Stimulated activated CD4-positive, alpha-beta T cell treated with anti-CD3 and anti-CD28 coated beads, Interleukin-1b, Interleukin-23, amount 100 ng/mL, for 48 hours (primary cell): ENCODE results near the gene SLC29A2.
"Not testable (repeated sequence)": the region's sequence is repeated elsewhere in the genome, so short reads cannot be mapped to it uniquely, and the experiment has no call there.

Source experiments
- DNase-seq: peaks from one replicate; pipeline ENCODE4 v3.0.0-alpha.2; 2020

SLC29A2 gene

DNA sequence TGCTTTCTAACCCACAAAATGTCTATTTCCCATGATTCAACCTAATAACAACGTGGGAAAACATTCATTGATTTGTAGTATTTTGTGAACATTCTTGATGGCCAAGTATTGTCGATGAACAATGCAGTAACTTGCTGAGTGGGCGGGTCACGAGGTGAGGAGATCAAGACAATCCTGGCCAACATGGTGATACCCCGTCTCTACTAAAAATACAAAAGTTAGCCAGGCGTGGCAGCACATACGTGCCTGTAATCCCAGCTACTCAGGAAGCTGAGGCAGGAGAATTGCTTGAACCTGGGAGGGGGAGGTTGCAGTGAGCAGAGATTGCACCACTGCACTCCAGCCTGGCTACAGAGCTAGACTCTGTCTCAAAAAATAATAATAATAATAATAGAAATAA lies 8.7 kb upstream of the SLC29A2 start:
- not testable (repeated sequence) for DNase-seq

DNA sequence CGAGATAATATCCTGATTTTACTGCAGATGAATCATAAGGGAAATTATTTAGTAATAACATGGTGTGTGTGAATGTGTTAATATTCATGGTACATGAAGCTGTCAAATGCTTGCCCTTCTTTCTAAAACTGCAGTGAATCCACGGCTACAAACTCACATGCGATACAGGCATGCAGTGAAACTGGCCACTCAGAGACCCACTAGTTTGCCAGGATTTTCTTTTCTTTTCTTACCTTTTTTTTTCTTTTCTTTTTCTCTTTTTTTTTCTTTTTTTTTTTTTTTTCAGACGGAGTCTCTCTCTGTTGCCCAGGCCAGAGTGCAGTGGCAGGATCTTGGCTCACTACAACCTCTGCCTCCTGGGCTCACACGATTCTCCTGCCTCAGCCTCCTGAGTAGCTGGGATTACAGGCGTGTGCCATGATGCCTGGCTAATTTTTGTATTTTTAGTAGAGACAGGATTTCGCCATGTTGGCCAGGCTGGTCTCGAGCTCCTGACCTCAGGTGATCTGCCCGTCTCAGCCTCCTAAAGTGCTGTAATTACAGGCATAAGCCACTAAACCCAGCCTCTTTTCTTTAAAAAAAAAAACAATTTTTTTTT lies 2.2 kb upstream of the SLC29A2 start:
- not testable (repeated sequence) for DNase-seq

DNA sequence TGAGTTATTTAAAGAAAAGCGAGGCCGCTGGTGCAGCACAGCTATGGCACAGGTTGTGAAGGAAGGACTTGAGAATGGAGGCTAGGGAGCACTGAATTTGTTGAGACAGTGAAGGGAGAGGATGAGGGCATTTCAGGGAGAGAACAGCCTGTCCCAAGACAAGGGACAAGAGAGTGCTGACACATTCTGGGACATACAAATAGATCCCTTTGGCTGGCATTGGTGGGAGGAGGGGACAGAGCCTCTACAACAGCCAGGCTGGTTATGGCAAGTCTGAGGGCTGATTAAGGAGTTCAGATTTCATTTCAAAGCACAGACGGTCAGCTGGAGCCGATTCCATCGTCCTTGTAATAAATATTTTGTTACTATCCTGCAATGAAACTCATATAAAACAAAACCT lies 1.7 kb upstream of the SLC29A2 start:
- DNase-seq, result no peak

DNA sequence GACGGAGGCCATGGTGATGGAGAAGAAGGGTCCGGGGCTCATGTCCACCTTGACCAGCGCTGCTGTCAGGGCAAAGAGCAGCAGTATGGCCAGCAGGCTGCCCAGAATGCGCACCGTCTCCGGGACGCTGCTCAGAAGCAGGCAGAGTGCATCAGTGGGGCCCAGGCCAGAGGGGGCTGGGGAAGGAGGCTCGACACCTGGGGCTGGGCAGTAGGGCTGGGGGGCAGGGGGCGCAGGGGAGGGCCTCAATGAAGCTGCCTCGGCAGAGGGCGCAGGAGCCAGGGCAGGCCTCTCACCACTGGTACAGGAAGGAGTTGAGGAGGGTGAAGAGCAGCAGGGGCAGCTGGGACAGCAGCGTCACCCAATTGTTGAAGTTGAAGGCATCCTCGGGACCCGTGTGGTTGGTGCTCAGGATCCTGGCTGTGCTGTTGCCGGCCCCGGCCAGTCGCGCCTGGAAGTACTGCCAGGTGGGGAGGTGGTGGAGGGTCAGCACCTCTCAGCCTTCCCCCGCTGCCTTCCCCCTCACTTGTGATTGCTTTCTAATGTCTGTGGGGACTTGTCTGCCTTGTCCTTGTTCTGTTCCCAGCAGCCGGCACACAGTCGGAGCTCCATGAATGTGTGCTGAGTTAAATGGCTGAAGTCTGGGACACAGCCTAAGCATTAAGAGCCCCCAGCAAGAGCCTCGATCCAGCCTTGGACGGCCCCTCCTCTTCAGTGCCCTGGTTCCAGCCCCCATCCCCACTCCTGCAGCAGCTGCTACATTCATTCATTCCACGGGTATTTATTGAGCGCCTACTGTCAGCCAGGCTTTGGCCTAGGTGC lies 2.3 kb downstream of the SLC29A2 start:
- no peak for DNase-seq

DNA sequence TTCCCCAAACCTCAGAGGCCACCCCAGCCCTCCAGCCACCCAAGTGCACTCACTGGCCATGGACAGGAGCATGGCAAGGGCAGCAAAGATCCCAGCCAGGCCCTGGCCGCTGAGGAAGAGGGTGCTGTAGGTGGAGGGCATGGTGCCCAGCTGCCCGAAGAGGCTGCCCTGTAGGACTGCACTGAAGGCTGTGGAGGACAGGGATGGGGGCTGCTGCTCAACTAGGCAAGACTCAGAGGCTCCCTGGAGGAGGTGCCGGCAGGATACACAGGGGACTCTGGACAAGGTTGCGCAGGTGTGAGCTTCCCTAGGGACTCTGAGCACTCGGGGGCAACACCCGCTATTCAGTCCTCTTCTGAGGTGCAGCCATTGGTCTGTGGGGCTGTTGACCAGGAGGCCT lies 3.1 kb downstream of the SLC29A2 start:
- no peak for DNase-seq

DNA sequence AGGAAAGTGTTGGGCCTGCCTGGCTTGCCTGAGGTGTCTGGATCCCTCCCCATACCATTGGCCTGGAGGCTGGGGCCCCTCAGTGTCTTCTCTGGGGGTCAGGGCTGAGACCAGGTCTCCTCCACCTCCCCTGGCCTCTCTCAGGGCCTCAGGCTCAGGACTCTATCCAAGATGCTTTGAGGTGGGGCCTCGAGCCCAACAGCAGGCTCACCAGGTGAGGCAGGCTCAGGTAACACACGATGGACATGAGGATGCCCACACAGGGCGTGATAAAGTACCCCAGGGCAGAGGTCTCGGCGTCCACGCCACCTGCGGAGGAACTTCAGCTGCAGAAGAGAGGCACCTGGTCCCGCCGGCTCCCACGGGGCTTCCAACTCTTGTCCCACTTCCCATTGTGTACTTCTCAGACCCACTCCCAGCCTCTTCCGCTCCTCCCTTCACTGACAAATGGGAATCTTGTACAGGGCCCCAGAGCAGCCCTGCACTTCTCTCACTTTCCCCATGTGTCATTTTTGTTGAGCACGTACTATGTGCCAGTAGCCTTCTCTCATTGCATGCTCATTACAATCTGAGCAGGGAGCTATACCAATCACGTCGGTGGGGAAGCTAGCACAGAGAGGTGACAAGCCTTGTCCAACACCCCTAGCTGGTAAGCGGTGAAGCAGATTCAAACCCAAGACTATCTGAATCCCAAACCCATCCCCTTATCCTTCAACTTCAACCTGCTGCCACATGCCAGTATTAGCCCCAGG lies 3.8 kb downstream of the SLC29A2 start:
- no peak for DNase-seq

DNA sequence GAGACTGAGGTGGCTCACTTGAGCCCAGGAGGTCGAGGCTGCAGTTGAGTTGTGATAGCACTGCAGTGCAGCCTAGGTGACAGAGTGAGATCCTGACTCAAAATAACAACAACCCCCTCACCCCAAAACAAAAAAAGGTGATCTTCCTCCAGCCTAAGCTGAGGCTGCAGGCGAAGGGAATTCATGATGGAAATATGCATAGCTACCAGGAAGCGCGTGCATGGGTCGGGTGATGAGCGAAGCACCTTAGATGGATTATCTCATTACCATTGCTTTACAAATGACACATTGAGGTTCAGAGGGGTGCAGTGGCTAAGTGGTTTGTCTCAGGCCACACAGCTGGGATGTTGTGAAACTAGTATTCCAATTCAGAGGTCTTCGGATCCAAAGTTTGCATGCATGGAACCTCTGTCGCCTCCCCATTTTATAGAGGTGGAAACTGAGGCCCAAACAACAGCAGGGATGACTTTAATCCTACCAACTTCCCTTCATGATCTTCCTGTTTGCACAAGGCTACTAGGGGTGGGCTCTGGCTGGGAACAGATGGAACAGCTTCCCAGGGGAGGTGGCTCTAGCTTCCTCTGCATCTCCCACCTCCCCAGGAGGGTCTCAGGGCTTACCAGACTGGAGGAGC lies 4.6 kb downstream of the SLC29A2 start:
- no peak for DNase-seq

DNA sequence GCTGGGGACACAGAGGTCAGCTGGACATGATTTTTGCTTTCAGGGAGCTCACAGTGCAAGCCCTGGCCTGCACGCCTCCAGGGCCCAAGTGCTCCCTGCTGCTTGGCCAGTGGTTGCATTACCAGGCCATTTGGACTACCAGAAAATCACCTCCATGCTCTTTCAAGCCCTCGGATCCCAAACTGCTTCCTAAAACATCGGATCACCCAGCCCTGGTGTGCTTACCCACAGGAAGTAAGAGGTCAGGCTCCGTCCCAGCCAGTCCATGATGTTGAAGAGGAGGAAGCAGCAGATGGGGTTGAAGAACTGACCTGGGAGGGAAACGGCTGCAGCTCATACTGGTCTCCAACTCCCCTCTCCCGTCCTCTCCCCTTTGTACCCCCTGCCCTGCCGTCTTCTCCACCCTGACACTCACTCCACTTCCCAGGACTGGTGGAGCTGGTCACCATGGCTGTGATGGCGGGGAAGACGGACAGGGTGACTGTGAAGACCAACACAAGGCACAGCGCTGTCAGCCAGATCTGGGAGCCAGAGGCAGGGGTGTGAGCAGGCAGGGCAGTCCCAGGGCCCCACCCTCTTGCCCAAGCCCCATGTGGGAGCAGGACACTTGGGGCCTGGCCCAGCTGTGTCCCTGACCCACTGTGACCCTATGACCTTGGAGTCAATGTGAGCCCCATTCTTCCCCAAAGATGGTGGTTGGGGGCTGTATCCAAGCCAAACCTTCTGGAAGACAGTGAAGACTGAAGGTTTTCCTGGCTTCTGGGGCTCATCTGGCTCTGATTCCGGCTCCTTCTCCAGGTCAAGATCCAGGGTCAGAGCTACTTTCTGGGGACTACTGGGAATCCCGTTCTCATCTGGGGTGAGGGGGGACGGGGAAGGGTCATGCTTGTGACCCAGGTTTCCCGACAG lies 5.6 kb downstream of the SLC29A2 start:
- DNase-seq, result no peak

DNA sequence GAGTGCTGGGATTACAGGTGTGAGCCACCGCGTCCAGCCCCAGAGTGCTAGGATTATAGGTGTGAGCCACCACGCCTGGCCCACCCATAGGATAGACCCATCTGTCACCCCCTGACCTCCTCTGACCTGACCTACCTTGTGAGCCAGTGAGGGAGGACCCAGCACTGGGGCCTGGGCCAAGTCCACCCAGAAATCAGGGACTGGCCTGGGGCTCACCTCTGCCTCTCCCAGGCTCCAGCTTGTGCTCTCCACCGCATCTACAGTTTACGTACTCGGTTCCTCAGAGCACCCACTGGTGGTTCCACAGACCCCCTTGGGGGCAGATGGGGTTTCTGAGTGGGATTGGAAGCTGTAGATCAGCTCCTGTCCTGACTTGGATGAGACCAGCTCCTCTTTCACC lies 6.4 kb downstream of the SLC29A2 start:
- DNase-seq, result no peak

DNA sequence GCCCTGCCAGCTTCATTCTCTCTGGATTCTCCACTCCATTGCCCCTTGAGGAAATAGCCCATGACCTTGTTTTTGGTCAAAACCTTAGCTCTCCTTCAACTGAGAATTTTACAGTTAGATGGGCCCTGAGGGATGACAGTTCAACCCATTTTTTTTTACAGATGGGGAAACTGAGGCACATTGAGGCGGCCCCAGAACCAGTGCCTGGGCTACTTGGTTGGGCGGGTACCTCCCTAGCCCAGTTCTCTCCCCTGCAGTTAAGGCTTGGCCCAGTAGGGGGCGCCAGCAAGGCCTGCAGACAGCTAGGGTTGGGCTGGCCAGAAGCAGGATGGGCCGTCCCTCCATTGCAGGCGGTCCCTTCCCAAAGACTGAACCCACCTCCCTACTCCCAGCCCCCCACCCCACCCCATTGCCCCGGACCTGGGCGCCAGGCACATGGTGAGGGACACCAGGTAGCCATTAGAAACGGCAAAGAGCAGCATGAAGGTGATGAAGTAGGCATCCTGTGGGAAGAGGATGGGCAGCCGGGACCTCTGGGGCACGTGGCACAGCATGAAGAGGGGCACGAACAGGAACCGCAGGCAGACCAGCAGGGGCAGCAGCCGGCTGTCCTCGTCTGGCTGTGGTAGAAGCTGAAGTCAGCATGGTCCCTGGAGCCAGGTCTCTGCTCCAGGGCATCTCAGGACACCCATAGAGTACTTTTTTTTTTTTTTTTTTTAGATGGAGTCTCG lies 7.6 kb downstream of the SLC29A2 start:
- peak; percentile 80 for DNase-seq

DNA sequence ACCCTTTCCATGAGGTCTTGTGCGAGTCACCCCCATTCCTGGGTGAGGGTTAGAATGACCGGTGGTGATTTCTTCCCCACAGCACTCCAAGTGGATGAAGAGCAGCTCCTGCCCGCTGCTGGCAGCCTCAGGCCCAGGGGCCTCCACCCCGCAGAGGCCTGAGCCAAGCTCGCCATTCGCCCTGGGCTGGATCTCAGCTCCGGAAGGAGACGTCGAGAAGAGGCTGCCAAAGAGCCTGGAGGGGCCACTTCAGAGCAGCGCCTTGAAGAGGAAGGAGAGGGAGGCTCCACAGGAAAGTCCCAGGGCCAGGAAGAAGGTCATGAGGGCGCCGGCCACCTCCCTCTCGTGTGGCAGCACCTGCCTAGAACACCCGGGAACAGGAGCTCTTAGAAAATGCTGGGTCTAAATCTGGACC lies 8.4 kb downstream of the SLC29A2 start:
- no peak for DNase-seq

DNA sequence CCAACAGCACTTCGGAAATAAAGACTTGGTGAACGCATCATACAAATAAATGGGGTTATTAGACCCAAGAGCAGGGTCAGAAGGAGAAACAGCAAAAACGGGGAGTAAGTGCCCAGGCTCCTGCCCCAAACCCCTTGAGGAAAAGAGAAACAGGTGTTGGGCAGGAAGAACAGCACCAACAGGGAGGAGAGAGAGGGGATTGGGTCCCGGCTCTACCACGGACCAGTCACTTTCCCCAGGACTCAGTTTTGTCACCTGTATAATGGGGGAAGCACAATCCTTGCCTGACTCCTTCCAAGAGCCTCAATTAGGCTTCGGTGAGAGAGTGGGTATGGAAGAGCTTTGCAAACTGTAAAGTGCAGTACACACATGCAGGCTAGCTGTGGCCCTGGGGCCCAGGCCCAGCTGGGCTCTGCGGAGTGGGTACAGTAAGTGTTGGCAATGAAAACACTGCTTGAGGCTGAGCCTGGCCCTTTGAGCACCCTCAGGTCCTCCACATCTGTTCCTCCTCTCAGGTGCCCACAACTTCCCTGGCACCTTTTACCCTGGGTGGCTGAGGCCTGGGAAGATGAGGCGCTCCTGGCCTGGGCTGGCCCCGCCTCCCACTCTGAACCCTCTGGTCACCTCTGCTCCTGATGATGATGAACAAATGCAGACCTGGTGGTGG lies 8.9 kb downstream of the SLC29A2 start:
- no peak for DNase-seq

DNA sequence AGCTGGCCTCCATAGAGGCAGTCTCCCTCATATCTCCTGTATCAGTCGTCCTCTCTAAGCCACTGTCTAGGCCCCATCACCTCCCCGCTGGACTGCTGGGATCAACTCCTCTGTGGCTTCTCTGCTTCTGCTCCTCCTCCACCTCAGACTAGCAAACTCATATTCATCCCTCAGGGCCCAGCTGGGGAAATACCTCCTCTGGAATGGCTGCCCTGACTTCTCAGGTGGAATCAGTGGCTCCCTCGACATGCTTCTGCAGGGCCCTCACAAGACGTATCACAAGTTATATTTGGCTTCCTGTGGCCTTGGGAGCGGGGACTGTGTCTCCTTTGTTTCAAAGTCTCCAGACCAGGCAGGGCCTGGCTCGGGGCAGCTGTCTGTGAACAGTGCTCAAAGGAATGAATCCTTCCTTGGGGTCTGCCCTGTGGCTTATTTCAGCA lies 10.0 kb downstream of the SLC29A2 start:
- DNase-seq, result no peak

DNA sequence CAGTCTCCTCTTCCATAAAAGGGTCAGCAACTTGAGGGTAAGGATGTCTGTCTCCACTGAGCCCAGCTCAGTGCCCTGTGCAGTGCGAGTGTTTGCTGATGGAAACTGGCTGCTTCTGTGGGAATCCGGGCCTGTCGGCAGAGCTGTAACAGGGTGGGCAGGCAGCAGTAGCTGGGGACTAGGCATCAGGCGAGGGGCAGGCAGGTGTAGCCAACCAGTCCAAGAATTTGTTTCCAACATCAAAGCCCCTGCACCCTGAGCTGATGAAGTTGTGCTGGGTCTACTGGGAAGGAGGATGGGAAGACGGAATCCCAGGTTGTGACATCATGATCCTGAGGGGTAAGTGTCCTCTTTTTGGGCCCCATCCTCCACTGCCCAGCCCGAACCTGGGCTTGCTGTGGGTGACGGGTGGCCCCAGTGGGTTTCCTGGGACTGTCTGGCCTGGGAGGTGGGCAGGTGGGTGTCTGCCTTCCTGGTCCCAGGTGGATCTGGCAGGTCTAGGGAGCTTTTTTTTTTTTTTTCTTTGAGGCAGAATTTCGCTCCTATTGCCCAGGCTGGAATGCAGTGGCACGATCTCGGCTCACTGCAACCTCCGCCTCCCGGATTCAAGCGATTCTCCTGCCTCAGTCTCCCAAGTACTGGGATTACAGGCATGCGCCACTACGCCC lies 11.0 kb downstream of the SLC29A2 start:
- DNase-seq, result no peak

DNA sequence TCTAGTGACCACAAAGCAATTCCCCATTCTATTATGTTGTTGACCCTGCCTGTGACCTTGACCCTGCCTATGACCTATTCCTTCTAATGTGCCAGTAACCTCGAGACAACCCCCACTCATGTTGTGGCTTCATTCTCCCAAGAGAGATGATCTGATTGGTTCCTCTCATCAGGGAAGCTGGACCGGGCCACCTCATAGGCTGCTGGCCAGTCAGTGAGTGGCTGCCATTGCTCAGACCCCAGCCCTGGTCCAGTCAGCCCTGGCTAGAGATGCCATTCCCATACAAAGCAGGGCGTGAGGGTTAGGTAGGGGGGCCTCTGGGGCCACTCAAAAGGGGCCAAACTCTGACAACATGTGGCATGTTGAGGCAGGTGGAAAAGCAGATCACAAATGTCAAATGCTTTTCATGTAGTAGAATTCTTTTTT lies 11.9 kb downstream of the SLC29A2 start:
- no peak for DNase-seq

DNA sequence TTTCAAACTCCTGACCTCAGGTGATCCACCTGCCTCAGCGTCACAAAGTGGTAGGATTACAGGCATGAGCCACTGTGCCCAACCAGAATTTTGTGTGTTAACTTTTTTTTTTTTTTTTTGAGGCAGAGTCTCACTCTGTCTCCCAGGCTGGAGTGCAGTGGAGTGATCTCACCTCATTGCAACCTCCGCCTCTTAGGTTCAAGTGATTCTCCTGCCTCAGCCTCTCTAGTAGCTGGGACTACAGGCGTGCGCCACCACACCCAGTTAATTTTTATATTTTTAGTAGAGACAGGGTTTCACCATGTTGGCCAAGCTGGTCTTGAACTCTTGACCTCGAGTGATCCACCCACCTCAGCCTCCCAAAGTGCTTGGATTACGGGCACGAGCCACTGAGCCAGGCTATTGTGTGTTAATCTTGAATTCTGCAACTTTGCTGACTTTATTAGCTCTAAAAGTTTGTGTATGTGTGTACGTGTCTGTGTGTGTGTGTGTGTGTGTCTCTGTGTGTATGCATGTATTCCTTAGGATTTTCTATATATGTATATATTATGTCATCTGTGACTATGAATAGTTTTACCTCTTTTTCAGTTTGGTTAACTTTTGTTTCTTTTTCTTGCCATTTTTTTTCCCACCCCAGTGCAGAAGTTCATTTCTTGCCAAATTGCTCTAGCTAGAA lies 20.9 kb downstream of the SLC29A2 start:
- not testable (repeated sequence) for DNase-seq

DNA sequence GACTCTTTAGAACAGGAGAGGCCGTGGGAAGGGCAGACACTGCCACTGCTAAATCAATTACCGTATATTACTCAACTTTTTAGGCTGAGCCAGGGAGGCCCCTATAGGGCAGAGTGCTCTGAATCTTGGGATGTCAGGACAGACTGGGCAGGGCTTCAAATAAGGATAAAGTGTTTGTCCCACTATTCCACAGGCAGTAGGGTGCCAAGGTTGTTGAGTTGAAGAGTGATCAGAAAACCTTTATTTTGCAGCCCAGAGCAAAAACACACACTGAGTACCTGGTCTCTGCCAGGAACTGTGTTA lies 22.5 kb downstream of the SLC29A2 start:
- no peak for DNase-seq

DNA sequence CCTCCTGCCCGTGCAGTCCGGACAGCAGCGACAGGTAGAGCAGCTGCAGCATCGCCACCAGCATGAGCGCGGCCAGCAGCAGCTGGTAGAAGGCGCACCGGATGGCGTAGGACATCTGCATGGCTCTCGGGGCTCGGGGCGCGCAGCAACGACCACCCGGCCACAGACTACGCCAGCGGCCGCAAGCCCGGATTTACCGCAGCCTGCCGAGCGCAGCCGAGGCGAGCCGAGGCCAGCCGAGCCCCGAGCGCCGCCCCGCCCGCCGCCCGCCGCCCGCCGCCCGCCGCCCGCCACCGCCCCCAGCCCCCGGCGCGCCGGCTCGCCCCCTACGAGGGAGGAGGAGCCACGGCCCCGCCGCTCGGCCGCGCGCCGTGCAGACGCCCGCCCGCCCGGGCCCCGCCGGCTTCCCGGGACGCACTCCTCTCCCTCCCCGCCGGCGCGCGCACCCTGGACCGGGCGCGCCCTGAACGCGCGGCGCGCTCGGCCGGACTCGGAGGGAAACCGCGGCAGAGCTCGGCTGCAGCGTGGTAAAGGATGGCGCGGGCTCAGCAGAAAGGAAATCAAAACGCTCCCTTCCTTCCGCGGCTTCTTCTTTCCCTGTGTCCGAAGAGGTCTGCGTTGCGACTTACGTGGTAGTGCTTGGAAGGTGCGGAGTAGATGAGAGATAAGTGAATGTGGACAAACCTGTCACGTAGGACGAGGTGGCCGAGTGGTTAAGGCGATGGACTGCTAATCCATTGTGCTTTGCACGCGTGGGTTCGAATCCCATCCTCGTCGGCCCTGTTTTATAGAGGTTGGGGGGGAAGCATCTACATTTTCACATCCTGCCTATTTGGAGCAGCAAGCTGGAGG lies 23.9 kb downstream of the SLC29A2 start, which contains the start of gene B4GAT1:
Gene B4GAT1, minus strand, starts transcription at position 205 of the 852 bp plus-strand sequence. Its CDS starts 84 bp downstream, at position 121.
- peak; percentile 92 for DNase-seq
